IMR-90 (cell line): Measurements from ENCODE around the gene PRDM5. TPM values are rescaled to one million over a fixed set of nuclear protein-coding genes. Genes with fewer than 3 reads are reported as not detected.

Experiments used
- ATAC-seq: fragments of 200-7000 bp; cut with Tn5 transposase; 2 replicates; pipeline ENCODE4 v1.9.1; 2020; ENCODE audit warnings: low read depth, mild to moderate bottlenecking, moderate library complexity
- BruUV-seq: library from RNA; stranded (reverse); fragments of 400-500 nt; replicated peaks from 2 replicates; lab custom pipeline; 2021; lab: Mats Ljungman, UMichigan
- CTCF ChIA-PET: fragments of 300-600 bp; formaldehyde crosslinking; extraction: SDS; loops from one replicate; lab custom pipeline; 2021; ENCODE audit warnings: antibody characterized with exemption; lab: Yijun Ruan, JAX
- POLR2A ChIA-PET: fragments of 300-600 bp; sonication (Branson Sonifier 250); formaldehyde crosslinking; loops from one replicate; lab custom pipeline; 2022; ENCODE audit warnings: antibody characterized with exemption; ENCODE audit not compliant: unreplicated experiment; lab: Charles Lee
- DNase-seq: peaks from one replicate; pipeline ENCODE4 v3.0.0; 2013
- H2AFZ ChIP-seq: replicated peaks from 2 replicates; pipeline ENCODE3; 2013; ENCODE audit warnings: low read length, mild to moderate bottlenecking; ENCODE audit not compliant: poor library complexity
- H2AK5ac ChIP-seq: 2 replicates; pipeline ENCODE4 v1.6.1; 2013; ENCODE audit warnings: low read depth, low read length, inconsistent platforms
- H2AK9ac ChIP-seq: replicated peaks from 2 replicates; pipeline ENCODE3; 2013; ENCODE audit warnings: mild to moderate bottlenecking, low read depth, low read length, moderate library complexity; ENCODE audit not compliant: poor library complexity
- H2BK120ac ChIP-seq: 2 replicates; pipeline ENCODE4 v1.6.1; 2013; ENCODE audit warnings: low read depth, low read length, inconsistent platforms
- H2BK15ac ChIP-seq: 3 replicates; pipeline ENCODE4 v1.6.1; 2013; ENCODE audit warnings: low read depth, low read length, inconsistent platforms
- H2BK20ac ChIP-seq: 2 replicates; pipeline ENCODE4 v1.6.1; 2013; ENCODE audit warnings: low read depth, mild to moderate bottlenecking, inconsistent platforms, low read length, moderate library complexity
- H2BK5ac ChIP-seq: 2 replicates; pipeline ENCODE4 v1.6.1; 2013; ENCODE audit warnings: mild to moderate bottlenecking, low read depth, low read length, inconsistent platforms; ENCODE audit not compliant: poor library complexity, severe bottlenecking
- H3K14ac ChIP-seq: replicated peaks from 2 replicates; pipeline ENCODE4 v1.6.1; 2013; ENCODE audit warnings: low read depth, low read length, inconsistent platforms
- H3K18ac ChIP-seq: 2 replicates; pipeline ENCODE4 v1.6.1; 2013; ENCODE audit warnings: low read depth, low read length, control low read depth
- H3K23ac ChIP-seq: 2 replicates; pipeline ENCODE4 v1.6.1; 2013; ENCODE audit warnings: low read depth, low read length, inconsistent platforms
- H3K27ac ChIP-seq: 2 replicates; pipeline ENCODE4 v1.5.1; 2013; ENCODE audit warnings: mild to moderate bottlenecking, control low read depth, low read length; ENCODE audit not compliant: insufficient read depth
- H3K27me3 ChIP-seq: 2 replicates; pipeline ENCODE4 v1.6.1; 2013; ENCODE audit warnings: low read length; ENCODE audit not compliant: control insufficient read depth, insufficient read depth
- H3K36me3 ChIP-seq: 2 replicates; pipeline ENCODE4 v1.6.1; 2013; ENCODE audit warnings: low read length, mixed read lengths; ENCODE audit not compliant: control insufficient read depth, insufficient read depth
- H3K4ac ChIP-seq: 2 replicates; pipeline ENCODE4 v1.6.1; 2013; ENCODE audit warnings: low read depth, low read length, inconsistent platforms
- H3K4me1 ChIP-seq: 2 replicates; pipeline ENCODE4 v1.6.1; 2013; ENCODE audit warnings: low read length, mixed read lengths; ENCODE audit not compliant: control insufficient read depth, insufficient read depth
- H3K4me2 ChIP-seq: 2 replicates; pipeline ENCODE4 v1.6.1; 2013; ENCODE audit warnings: low read depth, mild to moderate bottlenecking, control low read depth, low read length, moderate library complexity
- H3K4me3 ChIP-seq: 2 replicates; pipeline ENCODE4 v1.5.1; 2013; ENCODE audit warnings: low read depth, mild to moderate bottlenecking, control low read depth, low read length, moderate library complexity; ENCODE audit not compliant: insufficient read depth
- H3K56ac ChIP-seq: 2 replicates; pipeline ENCODE4 v1.6.1; 2013; ENCODE audit warnings: low read length, inconsistent platforms; ENCODE audit not compliant: insufficient read depth; ENCODE audit errors: extremely low read depth
- H3K79me1 ChIP-seq, 2 experiments: 2 replicates each; pipeline ENCODE4 v1.6.1; 2013; ENCODE audit warnings: low read length in 2 of 2, inconsistent platforms in 1 of 2, low read depth in 1 of 2
- H3K9ac ChIP-seq: 2 replicates; pipeline ENCODE4 v1.6.1; 2013; ENCODE audit warnings: low read depth, low read length, control low read depth
- H3K9me1 ChIP-seq: 2 replicates; pipeline ENCODE4 v1.6.1; 2013; ENCODE audit warnings: low read length, inconsistent platforms; ENCODE audit not compliant: insufficient read depth
- H3K9me3 ChIP-seq: 2 replicates; pipeline ENCODE4 v1.6.1; 2013; ENCODE audit warnings: low read length; ENCODE audit not compliant: control insufficient read depth, insufficient read depth
- H4K20me1 ChIP-seq: 2 replicates; pipeline ENCODE4 v1.6.1; 2013; ENCODE audit warnings: low read length, inconsistent platforms; ENCODE audit not compliant: insufficient read depth
- H4K5ac ChIP-seq: 2 replicates; pipeline ENCODE4 v1.6.1; 2013; ENCODE audit warnings: mild to moderate bottlenecking, low read depth, low read length, control low read depth
- H4K8ac ChIP-seq, 2 experiments: 2 replicates each; pipeline ENCODE4 v1.6.1; 2013; ENCODE audit warnings: low read depth in 2 of 2, low read length in 2 of 2, control low read depth in 1 of 2, inconsistent platforms in 1 of 2
- H4K91ac ChIP-seq: 2 replicates; pipeline ENCODE4 v1.6.1; 2013; ENCODE audit warnings: low read depth, low read length, inconsistent platforms; ENCODE audit not compliant: insufficient read depth
- BHLHE40 ChIP-seq: fragments of 150-350 bp; IDR thresholded peaks from 2 replicates; pipeline ENCODE4 v1.6.1; 2016; ENCODE audit warnings: mild to moderate bottlenecking, low read depth, low read length
- CHD1 ChIP-seq: IDR thresholded peaks from 2 replicates; pipeline ENCODE4 v1.6.1; 2012; ENCODE audit warnings: low read depth, low read length, improper control_type of control experiment
- CTCF ChIP-seq: conservative IDR thresholded peaks from 2 replicates; pipeline ENCODE4 v1.5.1; 2012; ENCODE audit warnings: mild to moderate bottlenecking, low read depth, low read length, improper control_type of control experiment
- FOS ChIP-seq: fragments of 150-350 bp; IDR thresholded peaks from 2 replicates; pipeline ENCODE4 v1.6.1; 2016; ENCODE audit warnings: low read depth, low read length
- MAFK ChIP-seq: IDR thresholded peaks from 2 replicates; pipeline ENCODE4 v1.6.1; 2012; ENCODE audit warnings: low read depth, low read length, improper control_type of control experiment
- MAZ ChIP-seq: IDR thresholded peaks from 2 replicates; pipeline ENCODE4 v1.6.1; 2012; ENCODE audit warnings: low read depth, mild to moderate bottlenecking, low read length, improper control_type of control experiment, moderate library complexity, borderline replicate concordance
- MXI1 ChIP-seq: IDR thresholded peaks from 2 replicates; pipeline ENCODE4 v1.6.1; 2012; ENCODE audit warnings: low read depth, mild to moderate bottlenecking, low read length, moderate library complexity, borderline replicate concordance
- NFE2L2 ChIP-seq: fragments of 150-350 bp; IDR thresholded peaks from 2 replicates; pipeline ENCODE4 v1.6.1; 2016; ENCODE audit warnings: low read depth, mild to moderate bottlenecking, low read length
- POLR2A ChIP-seq: IDR thresholded peaks from 2 replicates; pipeline ENCODE4 v1.6.1; 2012; ENCODE audit warnings: mild to moderate bottlenecking, low read depth, low read length
- RAD21 ChIP-seq: IDR thresholded peaks from 2 replicates; pipeline ENCODE4 v1.6.1; 2012; ENCODE audit warnings: low read length, improper control_type of control experiment
- RCOR1 ChIP-seq: IDR thresholded peaks from 2 replicates; pipeline ENCODE4 v1.6.1; 2012; ENCODE audit warnings: mild to moderate bottlenecking, low read length, improper control_type of control experiment; ENCODE audit not compliant: insufficient replicate concordance
- RFX5 ChIP-seq: IDR thresholded peaks from 2 replicates; pipeline ENCODE4 v1.8.0; 2012; ENCODE audit warnings: low read depth, mild to moderate bottlenecking, low read length, moderate library complexity
- SMC3 ChIP-seq: fragments of 150-350 bp; IDR thresholded peaks from 2 replicates; pipeline ENCODE4 v1.6.1; 2016; ENCODE audit warnings: low read depth, mild to moderate bottlenecking, antibody characterized with exemption, low read length, moderate library complexity
- USF2 ChIP-seq: fragments of 150-350 bp; IDR thresholded peaks from 2 replicates; pipeline ENCODE4 v1.6.1; 2017; ENCODE audit warnings: mild to moderate bottlenecking, antibody characterized with exemption, low read length, low read depth
- WGBS, 2 experiments: methylation state at CpG; one replicate each; pipeline versions ENCODE4 v1.1.5 to v1.1.7; 2013; ENCODE audit warnings: missing lambda C conversion rate in 2 of 2; ENCODE audit not compliant: insufficient read length in 1 of 2; ENCODE audit errors: extremely low coverage in 2 of 2; 5-methylcytosine and 5-hydroxymethylcytosine counted together
- dilution Hi-C: fragments of 300-500 bp; cut with HindIII; formaldehyde crosslinking; loops from one replicate; pipeline ENCODE4 v1.14.3; 2018; ENCODE audit warnings: low sequenced_read_pairs; ENCODE audit not compliant: unreplicated experiment
- in situ Hi-C: fragments of 300-500 bp; cut with MboI; formaldehyde crosslinking; loops from 3 replicates; pipeline ENCODE4 v1.14.3; 2019; ENCODE audit warnings: low sequenced_read_pairs, inconsistent platforms, mixed read lengths
- intact Hi-C: fragments of 100-400 bp; cut with micrococcal nuclease; formaldehyde crosslinking; loops from 2 replicates; pipeline ENCODE4 v1.10.0; 2022
- polyA plus RNA-seq, 3 experiments: library from polyadenylated mRNA; depleted of rRNA; stranded (reverse); fragments of >200 nt; gene quantifications; 2 replicates each; pipeline ENCODE4 v1.2.3, GENCODE V29; 2012; ENCODE audit warnings: low replicate concordance in 1 of 3
- total RNA-seq: library from RNA; depleted of rRNA; stranded (reverse); fragments of >200 nt; gene quantifications from 2 replicates; pipeline ENCODE4 v1.2.3, GENCODE V29; 2012
- TF ChIP-seq, protein P1 (sequence below): fragments of 150-350 bp; IDR thresholded peaks from 2 replicates; pipeline ENCODE4 v1.6.1; 2016; ENCODE audit warnings: low read depth, mild to moderate bottlenecking, low read length, moderate library complexity, borderline replicate concordance

The PRDM5 gene
- total and polyA plus RNA-seq, 2 of the 4 experiments (the other 2 are of a cell fraction) = 4.1 to 10.8 TPM

DNA sequence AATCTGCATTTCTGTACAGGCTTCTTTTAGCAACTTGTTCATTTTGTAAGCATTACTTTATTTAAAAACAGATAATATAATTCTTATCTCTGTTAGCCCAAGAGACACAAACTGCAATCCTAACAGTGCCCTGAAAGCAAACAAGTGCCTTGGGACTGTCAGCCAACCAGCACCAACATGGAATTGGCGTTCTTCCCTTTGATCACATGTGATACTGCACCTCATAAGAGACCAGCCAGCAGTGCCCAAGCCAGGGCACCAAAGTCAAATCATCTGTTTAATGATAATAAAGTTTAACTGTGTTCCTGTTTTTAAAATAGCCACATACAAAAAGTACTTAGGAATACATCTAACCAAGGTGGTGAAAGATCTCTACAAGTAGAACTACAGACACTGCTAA, 223.2 kb downstream of the PRDM5 start:
- Histone ChIP-seq H3K36me3 (no peaks in the 10 kb centered on the region), H3K9me1 (no peaks in the 10 kb centered on the region), H2BK20ac (no peak overlapping the region), H3K18ac (no peak overlapping the region), H3K4ac (no peak overlapping the region), H3K27me3 (no peaks in the 10 kb centered on the region), H2BK5ac (no peak overlapping the region), H3K9ac (no peak overlapping the region), H2BK120ac (no peak overlapping the region), H3K23ac (no peak overlapping the region), H2AFZ (no peak overlapping the region), H3K4me1 (no peaks in the 10 kb centered on the region; the same call in 1 of the 2 replicates), H3K79me1 (no peaks in the 10 kb centered on the region), H3K9me3 (no peaks in the 10 kb centered on the region), H4K20me1 (no peaks in the 10 kb centered on the region), H2AK9ac (no peak overlapping the region), H2BK15ac (no peak overlapping the region), H3K4me3 (no peak overlapping the region), H3K56ac (no peak overlapping the region), H4K5ac (no peak overlapping the region), H4K8ac (no peak overlapping the region), H2AK5ac (no peak overlapping the region), H3K14ac (no peak overlapping the region), H4K91ac (no peak overlapping the region), H3K27ac (no peak overlapping the region), H3K4me2 (no peak overlapping the region)
- no peak for TF ChIP-seq RAD21
- no peak for TF ChIP-seq FOS
- TF ChIP-seq BHLHE40 = no peak
- TF ChIP-seq RCOR1 = no peak
- no peak for TF ChIP-seq MAZ
- TF ChIP-seq POLR2A = no peak
- TF ChIP-seq RFX5 = no peak
- no peak for TF ChIP-seq MXI1
- TF ChIP-seq, protein P1, sequence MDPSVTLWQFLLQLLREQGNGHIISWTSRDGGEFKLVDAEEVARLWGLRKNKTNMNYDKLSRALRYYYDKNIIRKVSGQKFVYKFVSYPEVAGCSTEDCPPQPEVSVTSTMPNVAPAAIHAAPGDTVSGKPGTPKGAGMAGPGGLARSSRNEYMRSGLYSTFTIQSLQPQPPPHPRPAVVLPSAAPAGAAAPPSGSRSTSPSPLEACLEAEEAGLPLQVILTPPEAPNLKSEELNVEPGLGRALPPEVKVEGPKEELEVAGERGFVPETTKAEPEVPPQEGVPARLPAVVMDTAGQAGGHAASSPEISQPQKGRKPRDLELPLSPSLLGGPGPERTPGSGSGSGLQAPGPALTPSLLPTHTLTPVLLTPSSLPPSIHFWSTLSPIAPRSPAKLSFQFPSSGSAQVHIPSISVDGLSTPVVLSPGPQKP = no peak
- no peak for TF ChIP-seq SMC3
- TF ChIP-seq CHD1 = no peak
- no peak for TF ChIP-seq MAFK
- no peak for TF ChIP-seq USF2
- no peak for TF ChIP-seq NFE2L2
- no peak for TF ChIP-seq CTCF
- ATAC-seq (no peak), DNase-seq (no peak)
- ChIA-PET CTCF (no interaction called here), POLR2A (no interaction called here)
- dilution Hi-C loops (no loop called here), intact Hi-C loops (no loop called here), in situ Hi-C loops (no loop called here)
- no TSS peak for BruUV-seq
- no CpG with 5 or more reads among the region's 1 CpG for WGBS, 2 experiments
